GM23338 (cell line): Measurements from ENCODE around the gene PIK3AP1.

Experiments used
- NANOG ChIP-seq: IDR thresholded peaks from 2 replicates; pipeline ENCODE4 v1.6.1; 2016; ENCODE audit warnings: antibody characterized with exemption, borderline replicate concordance
- ZNF114 ChIP-seq: fragments of 250-450 bp; sonication (Bioruptor Pico); IDR thresholded peaks from 2 replicates; pipeline ENCODE4 v1.5.0; 2020; ENCODE audit warnings: mild to moderate bottlenecking, moderate library complexity
- TF ChIP-seq, protein P1 (sequence below), 2 experiments: fragments of 200-600 bp in 1 of 2; sonication (generic) in 1 of 2; conservative IDR thresholded peaks; 2 replicates each; pipeline versions ENCODE4 v1.5.1 to v1.6.1; 2016 to 2017; ENCODE audit warnings: antibody characterized with exemption in 2 of 2, low read depth in 2 of 2, mild to moderate bottlenecking in 2 of 2, moderate library complexity in 1 of 2
- TF ChIP-seq, protein P2 (sequence below): IDR thresholded peaks from one replicate; pipeline ENCODE4 v1.6.1; 2018; ENCODE audit warnings: antibody characterized with exemption; ENCODE audit not compliant: unreplicated experiment

DNA sequence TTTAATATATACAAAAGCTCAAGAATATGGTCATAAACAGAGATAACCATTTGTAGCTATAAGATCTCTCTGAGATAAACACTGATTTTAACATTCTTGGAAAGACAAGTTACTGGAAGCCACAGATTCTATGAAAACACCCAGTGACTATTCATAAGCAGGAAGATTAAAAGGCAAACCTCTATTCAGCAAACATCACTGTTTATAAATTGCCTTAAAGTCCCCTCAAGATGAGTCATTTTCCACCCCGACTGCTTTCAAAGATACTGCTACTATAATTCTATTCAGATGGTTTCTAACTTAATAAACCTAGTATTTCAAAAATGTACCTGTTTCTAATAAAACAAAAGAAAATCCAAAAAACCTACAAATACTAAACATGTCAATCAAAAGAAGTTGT lies 154.5 kb downstream of the PIK3AP1 start:
- TF ChIP-seq ZNF114 (CRISPR knock-in tag) (no peak), NANOG (no peak)
- TF ChIP-seq, protein P1, sequence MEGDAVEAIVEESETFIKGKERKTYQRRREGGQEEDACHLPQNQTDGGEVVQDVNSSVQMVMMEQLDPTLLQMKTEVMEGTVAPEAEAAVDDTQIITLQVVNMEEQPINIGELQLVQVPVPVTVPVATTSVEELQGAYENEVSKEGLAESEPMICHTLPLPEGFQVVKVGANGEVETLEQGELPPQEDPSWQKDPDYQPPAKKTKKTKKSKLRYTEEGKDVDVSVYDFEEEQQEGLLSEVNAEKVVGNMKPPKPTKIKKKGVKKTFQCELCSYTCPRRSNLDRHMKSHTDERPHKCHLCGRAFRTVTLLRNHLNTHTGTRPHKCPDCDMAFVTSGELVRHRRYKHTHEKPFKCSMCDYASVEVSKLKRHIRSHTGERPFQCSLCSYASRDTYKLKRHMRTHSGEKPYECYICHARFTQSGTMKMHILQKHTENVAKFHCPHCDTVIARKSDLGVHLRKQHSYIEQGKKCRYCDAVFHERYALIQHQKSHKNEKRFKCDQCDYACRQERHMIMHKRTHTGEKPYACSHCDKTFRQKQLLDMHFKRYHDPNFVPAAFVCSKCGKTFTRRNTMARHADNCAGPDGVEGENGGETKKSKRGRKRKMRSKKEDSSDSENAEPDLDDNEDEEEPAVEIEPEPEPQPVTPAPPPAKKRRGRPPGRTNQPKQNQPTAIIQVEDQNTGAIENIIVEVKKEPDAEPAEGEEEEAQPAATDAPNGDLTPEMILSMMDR (conservative IDR thresholded peaks at IDR 0.05; ENCODE audit: low read depth in 2 of 2) = no peak
- TF ChIP-seq, protein P2, sequence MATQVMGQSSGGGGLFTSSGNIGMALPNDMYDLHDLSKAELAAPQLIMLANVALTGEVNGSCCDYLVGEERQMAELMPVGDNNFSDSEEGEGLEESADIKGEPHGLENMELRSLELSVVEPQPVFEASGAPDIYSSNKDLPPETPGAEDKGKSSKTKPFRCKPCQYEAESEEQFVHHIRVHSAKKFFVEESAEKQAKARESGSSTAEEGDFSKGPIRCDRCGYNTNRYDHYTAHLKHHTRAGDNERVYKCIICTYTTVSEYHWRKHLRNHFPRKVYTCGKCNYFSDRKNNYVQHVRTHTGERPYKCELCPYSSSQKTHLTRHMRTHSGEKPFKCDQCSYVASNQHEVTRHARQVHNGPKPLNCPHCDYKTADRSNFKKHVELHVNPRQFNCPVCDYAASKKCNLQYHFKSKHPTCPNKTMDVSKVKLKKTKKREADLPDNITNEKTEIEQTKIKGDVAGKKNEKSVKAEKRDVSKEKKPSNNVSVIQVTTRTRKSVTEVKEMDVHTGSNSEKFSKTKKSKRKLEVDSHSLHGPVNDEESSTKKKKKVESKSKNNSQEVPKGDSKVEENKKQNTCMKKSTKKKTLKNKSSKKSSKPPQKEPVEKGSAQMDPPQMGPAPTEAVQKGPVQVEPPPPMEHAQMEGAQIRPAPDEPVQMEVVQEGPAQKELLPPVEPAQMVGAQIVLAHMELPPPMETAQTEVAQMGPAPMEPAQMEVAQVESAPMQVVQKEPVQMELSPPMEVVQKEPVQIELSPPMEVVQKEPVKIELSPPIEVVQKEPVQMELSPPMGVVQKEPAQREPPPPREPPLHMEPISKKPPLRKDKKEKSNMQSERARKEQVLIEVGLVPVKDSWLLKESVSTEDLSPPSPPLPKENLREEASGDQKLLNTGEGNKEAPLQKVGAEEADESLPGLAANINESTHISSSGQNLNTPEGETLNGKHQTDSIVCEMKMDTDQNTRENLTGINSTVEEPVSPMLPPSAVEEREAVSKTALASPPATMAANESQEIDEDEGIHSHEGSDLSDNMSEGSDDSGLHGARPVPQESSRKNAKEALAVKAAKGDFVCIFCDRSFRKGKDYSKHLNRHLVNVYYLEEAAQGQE = no peak
